HepG2 (cell line): Measurements from ENCODE around the gene FBXO44. TPM values are rescaled to one million over a fixed set of nuclear protein-coding genes. Genes with fewer than 3 reads are reported as not detected.

Experiments
- ATAC-seq: fragments of 200-7000 bp; cut with Tn5 transposase; 3 replicates; pipeline ENCODE4 v1.9.1; 2020; ENCODE audit warnings: mild to moderate bottlenecking, moderate library complexity
- BruUV-seq: library from RNA; stranded (reverse); fragments of 400-500 nt; replicated peaks from 2 replicates; lab custom pipeline; 2021; lab: Mats Ljungman, UMichigan
- CTCF ChIA-PET: fragments of 300-600 bp; formaldehyde crosslinking; extraction: SDS; loops from one replicate; lab custom pipeline; 2021; ENCODE audit warnings: low total read pairs, inconsistent platforms, low intra/inter-chr PET ratio; lab: Yijun Ruan, JAX
- POLR2A ChIA-PET: fragments of 350-600 bp; sonication (Branson Sonifier 250); formaldehyde crosslinking; loops from one replicate; lab custom pipeline; 2020; ENCODE audit warnings: antibody characterized with exemption, inconsistent platforms; lab: Yijun Ruan, JAX
- DNase-seq: peaks from one replicate; pipeline ENCODE4 v3.0.0-alpha.2; 2015; ENCODE audit warnings: low spot score
- FAIRE-seq: peaks from 3 replicates; lab custom pipeline; 2011; peaks lifted over from hg19 to GRCh38; lab: Jason Lieb, UNC
- H2AFZ ChIP-seq: one replicate; pipeline ENCODE4 v1.6.1; 2011; ENCODE audit warnings: low read length, inconsistent platforms
- H3K27ac ChIP-seq: fragments of 300-600 bp; 3 replicates; pipeline ENCODE4 v1.8.0; 2011; ENCODE audit warnings: mixed run types, mild to moderate bottlenecking, mixed read lengths, low read length, inconsistent platforms; ENCODE audit not compliant: insufficient read depth; ENCODE audit errors: extremely low read length
- H3K27me3 ChIP-seq, 2 experiments: fragments of 200-600 bp in 1 of 2; 2 replicates in 1 of 2; 3 replicates in 1 of 2; pipeline versions ENCODE4 v1.6.0 to v1.8.0; 2011; ENCODE audit warnings: low read length in 2 of 2, mild to moderate bottlenecking in 2 of 2, moderate library complexity in 2 of 2, inconsistent platforms in 1 of 2; ENCODE audit not compliant: insufficient read depth in 2 of 2, control insufficient read depth in 1 of 2
- H3K36me3 ChIP-seq, 2 experiments: fragments of 200-600 bp in 1 of 2; replicated peaks in 1 of 2; 2 replicates in 1 of 2; 3 replicates in 1 of 2; pipeline versions ENCODE4 v1.5.1 to v1.8.0; 2011; ENCODE audit warnings: low read length in 2 of 2, inconsistent platforms in 1 of 2; ENCODE audit not compliant: insufficient read depth in 2 of 2, control insufficient read depth in 1 of 2
- H3K4me1 ChIP-seq: 2 replicates; pipeline ENCODE4 v1.5.1; 2012; ENCODE audit warnings: low read length, inconsistent platforms; ENCODE audit not compliant: insufficient read depth
- H3K4me2 ChIP-seq: 2 replicates; pipeline ENCODE4 v1.6.0; 2011; ENCODE audit warnings: low read depth, low read length, inconsistent platforms
- H3K4me3 ChIP-seq, 3 experiments: fragments of 200-600 bp in 1 of 3; sonication (generic), shearing (Covaris generic) in 1 of 3; replicated peaks in 1 of 3; 2 replicates each; pipeline ENCODE4 v1.5.1; 2011 to 2016; ENCODE audit warnings: low read length in 3 of 3, inconsistent platforms in 2 of 3, low read depth in 2 of 3, mild to moderate bottlenecking in 2 of 3, control low read depth in 1 of 3, mixed read lengths in 1 of 3; ENCODE audit not compliant: insufficient read depth in 1 of 3
- H3K79me2 ChIP-seq: one replicate; pipeline ENCODE4 v1.6.1; 2011; ENCODE audit warnings: low read length, inconsistent platforms; ENCODE audit not compliant: insufficient read depth
- H3K9ac ChIP-seq: 2 replicates; pipeline ENCODE4 v1.6.0; 2011; ENCODE audit warnings: mild to moderate bottlenecking, low read depth, low read length, inconsistent platforms; ENCODE audit not compliant: insufficient read depth
- H3K9me3 ChIP-seq: 2 replicates; pipeline ENCODE4 v1.5.1; 2012; ENCODE audit warnings: mild to moderate bottlenecking, low read length
- H4K20me1 ChIP-seq: 2 replicates; pipeline ENCODE4 v1.6.0; 2011; ENCODE audit warnings: inconsistent platforms, mild to moderate bottlenecking, low read length, moderate library complexity; ENCODE audit not compliant: insufficient read depth
- RNF2 ChIP-seq: fragments of 450-650 bp; conservative IDR thresholded peaks from 2 replicates; pipeline ENCODE4 v1.6.1; 2016; ENCODE audit warnings: low read depth
- SRSF9 ChIP-seq: fragments of 200-400 bp; formaldehyde crosslinking; IDR thresholded peaks from 2 replicates; pipeline ENCODE4 v1.6.1; 2018; ENCODE audit warnings: borderline replicate concordance, mild to moderate bottlenecking, low read depth, low read length; ENCODE audit not compliant: insufficient read depth, poor library complexity, severe bottlenecking
- ZNF629 ChIP-seq: sonication (generic); formaldehyde crosslinking; conservative IDR thresholded peaks from 2 replicates; pipeline ENCODE4 v1.5.0; 2020; ENCODE audit warnings: missing genetic modification reagents
- ZNF839 ChIP-seq: sonication (generic); formaldehyde crosslinking; IDR thresholded peaks from 2 replicates; pipeline ENCODE4 v1.4.0; 2020; ENCODE audit warnings: missing genetic modification reagents, mild to moderate bottlenecking, borderline replicate concordance
- WGBS: methylation state at CpG from one replicate; pipeline ENCODE4 v1.1.6; 2017; ENCODE audit warnings: low lambda C conversion rate; 5-methylcytosine and 5-hydroxymethylcytosine counted together
- in situ Hi-C: cut with HindIII; loops from 2 replicates; pipeline ENCODE4 v1.10.0; 2017; ENCODE audit warnings: low pct_unique_long_range_greater_than_20kb; ENCODE audit not compliant: extremely low pct_ligation_motif_present
- intact Hi-C: fragments of 100-400 bp; cut with micrococcal nuclease; formaldehyde crosslinking; loops from one replicate; pipeline ENCODE4 v1.10.0; 2022; ENCODE audit not compliant: unreplicated experiment
- polyA plus RNA-seq, 8 experiments: library from polyadenylated mRNA; depleted of rRNA in 3 of 8; stranded (reverse) in 7 of 8; unstranded in 1 of 8; fragments of >200 nt; fragmentation: Illumina TruSeq in 4 of 8; extraction: Trizol in 4 of 8; gene quantifications; 2 replicates each; pipeline versions ENCODE4 v1.2.1 to v1.2.3, GENCODE V29; 2011 to 2016; ENCODE audit warnings: low read depth in 4 of 8, missing spikeins in 1 of 8, mixed read lengths in 1 of 8; ENCODE audit not compliant: insufficient read depth in 1 of 8
- total RNA-seq, 5 experiments: library from RNA; depleted of rRNA; stranded (reverse); fragments of >200 nt; fragmentation: Illumina TruSeq; extraction: Trizol; gene quantifications; 2 replicates each; pipeline ENCODE4 v1.2.3, GENCODE V29; 2016; ENCODE audit warnings: low read depth in 1 of 5
- TF ChIP-seq, protein P1 (sequence below): sonication (generic); formaldehyde crosslinking; IDR thresholded peaks from 2 replicates; pipeline ENCODE4 v1.4.0; 2020; ENCODE audit warnings: missing genetic modification reagents, borderline replicate concordance
- TF ChIP-seq, protein P2 (sequence below): sonication (generic); formaldehyde crosslinking; IDR thresholded peaks from 2 replicates; pipeline ENCODE4 v1.5.0; 2020; ENCODE audit warnings: missing genetic modification reagents, mild to moderate bottlenecking, borderline replicate concordance

Gene FBXO44
- total and polyA plus RNA-seq, 2 of the 13 experiments (the other 11 are each of a cell fraction or from before 2014, with no cell fraction given): 22.4 to 27.9 TPM

- intact Hi-C loops: no loop called here
- in situ Hi-C loops: no loop called here
- Histone ChIP-seq H3K4me1 (no peaks in the 10 kb centered on the region), H3K9me3 (no peaks in the 10 kb centered on the region), H4K20me1 (no peaks in the 10 kb centered on the region), H2AFZ (no peak overlapping the region), H3K79me2 (no peaks in the 10 kb centered on the region), H3K27ac (no peak overlapping the region), H3K36me3 (no peaks in the 10 kb centered on the region), H3K4me2 (no peak overlapping the region), H3K9ac (no peak overlapping the region), H3K4me3 (no peak overlapping the region), H3K27me3 (peaks cover 9 to 37% of the 10 kb centered on the region in 2 experiments; a peak in 3 of 5 replicates)
- DNase-seq (no peak), ATAC-seq (no peak), FAIRE-seq (no peak)
- 33% methylated on average over 5 of the region's 5 CpGs for WGBS
- TF ChIP-seq, protein P1, sequence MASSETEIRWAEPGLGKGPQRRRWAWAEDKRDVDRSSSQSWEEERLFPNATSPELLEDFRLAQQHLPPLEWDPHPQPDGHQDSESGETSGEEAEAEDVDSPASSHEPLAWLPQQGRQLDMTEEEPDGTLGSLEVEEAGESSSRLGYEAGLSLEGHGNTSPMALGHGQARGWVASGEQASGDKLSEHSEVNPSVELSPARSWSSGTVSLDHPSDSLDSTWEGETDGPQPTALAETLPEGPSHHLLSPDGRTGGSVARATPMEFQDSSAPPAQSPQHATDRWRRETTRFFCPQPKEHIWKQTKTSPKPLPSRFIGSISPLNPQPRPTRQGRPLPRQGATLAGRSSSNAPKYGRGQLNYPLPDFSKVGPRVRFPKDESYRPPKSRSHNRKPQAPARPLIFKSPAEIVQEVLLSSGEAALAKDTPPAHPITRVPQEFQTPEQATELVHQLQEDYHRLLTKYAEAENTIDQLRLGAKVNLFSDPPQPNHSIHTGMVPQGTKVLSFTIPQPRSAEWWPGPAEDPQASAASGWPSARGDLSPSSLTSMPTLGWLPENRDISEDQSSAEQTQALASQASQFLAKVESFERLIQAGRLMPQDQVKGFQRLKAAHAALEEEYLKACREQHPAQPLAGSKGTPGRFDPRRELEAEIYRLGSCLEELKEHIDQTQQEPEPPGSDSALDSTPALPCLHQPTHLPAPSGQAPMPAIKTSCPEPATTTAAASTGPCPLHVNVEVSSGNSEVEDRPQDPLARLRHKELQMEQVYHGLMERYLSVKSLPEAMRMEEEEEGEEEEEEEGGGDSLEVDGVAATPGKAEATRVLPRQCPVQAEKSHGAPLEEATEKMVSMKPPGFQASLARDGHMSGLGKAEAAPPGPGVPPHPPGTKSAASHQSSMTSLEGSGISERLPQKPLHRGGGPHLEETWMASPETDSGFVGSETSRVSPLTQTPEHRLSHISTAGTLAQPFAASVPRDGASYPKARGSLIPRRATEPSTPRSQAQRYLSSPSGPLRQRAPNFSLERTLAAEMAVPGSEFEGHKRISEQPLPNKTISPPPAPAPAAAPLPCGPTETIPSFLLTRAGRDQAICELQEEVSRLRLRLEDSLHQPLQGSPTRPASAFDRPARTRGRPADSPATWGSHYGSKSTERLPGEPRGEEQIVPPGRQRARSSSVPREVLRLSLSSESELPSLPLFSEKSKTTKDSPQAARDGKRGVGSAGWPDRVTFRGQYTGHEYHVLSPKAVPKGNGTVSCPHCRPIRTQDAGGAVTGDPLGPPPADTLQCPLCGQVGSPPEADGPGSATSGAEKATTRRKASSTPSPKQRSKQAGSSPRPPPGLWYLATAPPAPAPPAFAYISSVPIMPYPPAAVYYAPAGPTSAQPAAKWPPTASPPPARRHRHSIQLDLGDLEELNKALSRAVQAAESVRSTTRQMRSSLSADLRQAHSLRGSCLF (CRISPR knock-in tag): no peak
- TF ChIP-seq ZNF839 (CRISPR knock-in tag): no peak
- peak; percentile 74 for TF ChIP-seq ZNF629 (CRISPR knock-in tag)
- TF ChIP-seq SRSF9: no peak
- TF ChIP-seq RNF2: no peak
- TF ChIP-seq, protein P2, sequence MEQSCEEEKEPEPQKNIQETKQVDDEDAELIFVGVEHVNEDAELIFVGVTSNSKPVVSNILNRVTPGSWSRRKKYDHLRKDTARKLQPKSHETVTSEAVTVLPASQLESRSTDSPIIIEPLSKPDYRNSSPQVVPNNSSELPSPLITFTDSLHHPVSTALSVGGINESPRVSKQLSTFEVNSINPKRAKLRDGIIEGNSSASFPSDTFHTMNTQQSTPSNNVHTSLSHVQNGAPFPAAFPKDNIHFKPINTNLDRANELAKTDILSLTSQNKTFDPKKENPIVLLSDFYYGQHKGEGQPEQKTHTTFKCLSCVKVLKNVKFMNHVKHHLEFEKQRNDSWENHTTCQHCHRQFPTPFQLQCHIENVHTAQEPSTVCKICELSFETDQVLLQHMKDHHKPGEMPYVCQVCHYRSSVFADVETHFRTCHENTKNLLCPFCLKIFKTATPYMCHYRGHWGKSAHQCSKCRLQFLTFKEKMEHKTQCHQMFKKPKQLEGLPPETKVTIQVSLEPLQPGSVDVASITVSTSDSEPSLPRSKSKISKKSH (CRISPR knock-in tag): no peak
- CTCF ChIA-PET: no interaction called here
- POLR2A ChIA-PET: no interaction called here
- no TSS peak for BruUV-seq
Observed at GRCh38 chr1:11620924-11621323, 33.8 kb upstream of the FBXO44 start.
